A549 (cell line): ENCODE data around the gene GNG10. TPM values are rescaled to one million over a fixed set of nuclear protein-coding genes. Genes with fewer than 3 reads are reported as not detected.

Experiments
- ATAC-seq, 2 experiments: fragments of 200-7000 bp in 1 of 2; fragments of >200 bp in 1 of 2; cut with Nextera tagmentation in 1 of 2; cut with Tn5 transposase in 1 of 2; 3 replicates each; pipeline versions ENCODE4 v1.8.0 to v1.9.1; 2018 to 2020; ENCODE audit warnings: mild to moderate bottlenecking in 1 of 2, moderate library complexity in 1 of 2
- CTCF ChIA-PET: fragments of 300-600 bp; sonication (Branson Sonifier 250); formaldehyde crosslinking; extraction: SDS; loops from one replicate; lab custom pipeline; 2021; ENCODE audit warnings: antibody characterized with exemption, inconsistent platforms; lab: Yijun Ruan, JAX
- POLR2A ChIA-PET: fragments of 350-600 bp; formaldehyde crosslinking; extraction: SDS; loops from one replicate; lab custom pipeline; 2021; ENCODE audit warnings: antibody characterized with exemption, inconsistent platforms; lab: Yijun Ruan, JAX
- DNase-seq, 2 experiments: peaks; one replicate each; pipeline versions ENCODE4 v3.0.0 to v3.0.0-alpha.2; 2011 to 2016; ENCODE audit warnings: low read depth in 1 of 2, low spot score in 1 of 2
- FAIRE-seq: peaks from 2 replicates; lab custom pipeline; 2011; peaks lifted over from hg19 to GRCh38; lab: Jason Lieb, UNC
- H3K27ac ChIP-seq, 2 experiments: fragments of >200 bp; sonication (Bioruptor Twin); formaldehyde crosslinking; 3 replicates each; pipeline ENCODE4 v1.5.1; 2016 to 2017
- H3K4me1 ChIP-seq: fragments of >200 bp; sonication (Bioruptor Twin); formaldehyde crosslinking; 3 replicates; pipeline ENCODE4 v1.6.1; 2016
- H3K4me2 ChIP-seq: fragments of >200 bp; sonication (Bioruptor Twin); formaldehyde crosslinking; 3 replicates; pipeline ENCODE4 v1.6.1; 2016
- H3K4me3 ChIP-seq: fragments of >200 bp; sonication (Bioruptor Twin); formaldehyde crosslinking; 3 replicates; pipeline ENCODE4 v1.5.1; 2016
- H3K9me3 ChIP-seq: fragments of >200 bp; sonication (Bioruptor Twin); formaldehyde crosslinking; 3 replicates; pipeline ENCODE4 v1.6.1; 2016
- BHLHE40 ChIP-seq: IDR thresholded peaks from 2 replicates; pipeline ENCODE4 v1.6.1; 2012; ENCODE audit warnings: low read depth, low read length, inconsistent platforms
- CBX2 ChIP-seq: fragments of 200-600 bp; sonication (generic); IDR thresholded peaks from 2 replicates; pipeline ENCODE4 v1.6.1; 2016; ENCODE audit warnings: low read depth, mild to moderate bottlenecking, borderline replicate concordance
- CBX8 ChIP-seq: fragments of 200-600 bp; sonication (generic); IDR thresholded peaks from 2 replicates; pipeline ENCODE4 v1.6.1; 2016
- EHMT2 ChIP-seq: fragments of 200-600 bp; sonication (generic); IDR thresholded peaks from 2 replicates; pipeline ENCODE4 v1.6.1; 2016; ENCODE audit warnings: antibody characterized with exemption, low read depth, mild to moderate bottlenecking, moderate library complexity
- EP300 ChIP-seq, 2 experiments: fragments of >200 bp; sonication (Bioruptor Twin); formaldehyde crosslinking; IDR thresholded peaks; 2 replicates in 1 of 2; 3 replicates in 1 of 2; pipeline ENCODE4 v1.6.1; 2016 to 2017
- FOSB ChIP-seq: fragments of 250-450 bp; sonication (Bioruptor Pico); IDR thresholded peaks from 2 replicates; pipeline ENCODE4 v1.5.0; 2020; ENCODE audit warnings: mild to moderate bottlenecking, moderate library complexity
- FOXS1 ChIP-seq: fragments of 250-450 bp; sonication (Bioruptor Pico); IDR thresholded peaks from 2 replicates; pipeline ENCODE4 v1.5.0; 2020; ENCODE audit warnings: mild to moderate bottlenecking, moderate library complexity
- GATA3 ChIP-seq: IDR thresholded peaks from 2 replicates; pipeline ENCODE4 v1.6.1; 2012; ENCODE audit warnings: borderline replicate concordance
- HDAC2 ChIP-seq: fragments of 200-600 bp; sonication (generic); IDR thresholded peaks from 2 replicates; pipeline ENCODE4 v1.6.1; 2016
- HOXA7 ChIP-seq: fragments of 250-450 bp; sonication (Bioruptor Pico); IDR thresholded peaks from 2 replicates; pipeline ENCODE4 v1.5.0; 2020; ENCODE audit warnings: mild to moderate bottlenecking, moderate library complexity
- JUN ChIP-seq, 2 experiments: fragments of >200 bp; sonication (Bioruptor Twin); formaldehyde crosslinking; IDR thresholded peaks; 2 replicates in 1 of 2; 3 replicates in 1 of 2; pipeline ENCODE4 v1.6.1; 2016 to 2017
- JUNB ChIP-seq: fragments of >200 bp; sonication (Bioruptor Twin); formaldehyde crosslinking; IDR thresholded peaks from 2 replicates; pipeline ENCODE4 v1.6.1; 2016
- KDM1A ChIP-seq: fragments of 200-600 bp; sonication (generic); IDR thresholded peaks from 2 replicates; pipeline ENCODE4 v1.6.1; 2016; ENCODE audit warnings: low read depth, mild to moderate bottlenecking
- MAZ ChIP-seq: fragments of 150-350 bp; IDR thresholded peaks from 2 replicates; pipeline ENCODE4 v1.6.1; 2014; ENCODE audit warnings: antibody characterized with exemption, low read depth, low read length, borderline replicate concordance
- POLR2A ChIP-seq: IDR thresholded peaks from 2 replicates; pipeline ENCODE4 v1.6.1; 2012; ENCODE audit warnings: mild to moderate bottlenecking, low read length
- RCOR1 ChIP-seq: fragments of 150-350 bp; IDR thresholded peaks from 2 replicates; pipeline ENCODE4 v1.6.1; 2014; ENCODE audit warnings: antibody characterized with exemption, low read length, low read depth
- RFX5 ChIP-seq: fragments of 450-650 bp; IDR thresholded peaks from 2 replicates; pipeline ENCODE4 v1.7.1; 2014; ENCODE audit warnings: antibody characterized with exemption, mild to moderate bottlenecking, moderate library complexity
- SMC3 ChIP-seq: fragments of >200 bp; sonication (Bioruptor Twin); formaldehyde crosslinking; IDR thresholded peaks from 3 replicates; pipeline ENCODE4 v1.6.1; 2018; ENCODE audit warnings: inconsistent platforms
- ZC3H11A ChIP-seq: fragments of 450-650 bp; IDR thresholded peaks from 2 replicates; pipeline ENCODE4 v1.6.1; 2014; ENCODE audit warnings: antibody characterized with exemption, mild to moderate bottlenecking
- ZFP36 ChIP-seq: fragments of 450-650 bp; IDR thresholded peaks from 2 replicates; pipeline ENCODE4 v1.6.1; 2014; ENCODE audit warnings: borderline replicate concordance; ENCODE audit not compliant: partially characterized antibody
- ZNF302 ChIP-seq: fragments of 250-450 bp; sonication (Bioruptor Pico); IDR thresholded peaks from 2 replicates; pipeline ENCODE4 v1.9.0; 2021; ENCODE audit warnings: inconsistent platforms, mild to moderate bottlenecking, moderate library complexity
- ZSCAN20 ChIP-seq: fragments of 250-450 bp; sonication (Bioruptor Pico); IDR thresholded peaks from 2 replicates; pipeline ENCODE4 v1.8.0; 2022; ENCODE audit warnings: mild to moderate bottlenecking, moderate library complexity
- WGBS: methylation state at CpG from one replicate; pipeline ENCODE4 v1.1.6; 2017; ENCODE audit errors: missing lambda C conversion rate; 5-methylcytosine and 5-hydroxymethylcytosine counted together
- polyA plus RNA-seq, 4 experiments: library from polyadenylated mRNA; depleted of rRNA in 3 of 4; stranded (reverse); fragments of >200 nt; fragmentation: RNase III in 1 of 4; extraction: RNeasy Plus Mini Kit Qiagen cat#74134 plus additional on column Dnase treatment in 1 of 4; gene quantifications; 2 replicates in 3 of 4; 3 replicates in 1 of 4; pipeline ENCODE4 v1.2.3, GENCODE V29; 2011 to 2017
- TF ChIP-seq, protein P1 (sequence below): fragments of >200 bp; sonication (Bioruptor Twin); formaldehyde crosslinking; IDR thresholded peaks from 3 replicates; pipeline ENCODE4 v1.5.1; 2016
- TF ChIP-seq, protein P2 (sequence below): fragments of 200-600 bp; sonication (generic); IDR thresholded peaks from 2 replicates; pipeline ENCODE4 v1.6.1; 2016; ENCODE audit warnings: antibody characterized with exemption, mild to moderate bottlenecking, moderate library complexity
- TF ChIP-seq, protein P3 (sequence below): fragments of 250-450 bp; sonication (Bioruptor Pico); IDR thresholded peaks from 2 replicates; pipeline ENCODE4 v1.5.0; 2021; ENCODE audit warnings: mild to moderate bottlenecking, moderate library complexity, borderline replicate concordance
- TF ChIP-seq, protein P4 (sequence below): fragments of >200 bp; sonication (Bioruptor Twin); formaldehyde crosslinking; IDR thresholded peaks from 3 replicates; pipeline ENCODE4 v1.6.1; 2016
- TF ChIP-seq, protein P5 (sequence below): fragments of 150-350 bp; IDR thresholded peaks from 2 replicates; pipeline ENCODE4 v1.6.1; 2014; ENCODE audit warnings: low read depth, mild to moderate bottlenecking, low read length

The GNG10 gene
- polyA plus RNA-seq, 2 of the 4 experiments (the other 2 are of a cell fraction), result 70.8 to 102 TPM

DNA sequence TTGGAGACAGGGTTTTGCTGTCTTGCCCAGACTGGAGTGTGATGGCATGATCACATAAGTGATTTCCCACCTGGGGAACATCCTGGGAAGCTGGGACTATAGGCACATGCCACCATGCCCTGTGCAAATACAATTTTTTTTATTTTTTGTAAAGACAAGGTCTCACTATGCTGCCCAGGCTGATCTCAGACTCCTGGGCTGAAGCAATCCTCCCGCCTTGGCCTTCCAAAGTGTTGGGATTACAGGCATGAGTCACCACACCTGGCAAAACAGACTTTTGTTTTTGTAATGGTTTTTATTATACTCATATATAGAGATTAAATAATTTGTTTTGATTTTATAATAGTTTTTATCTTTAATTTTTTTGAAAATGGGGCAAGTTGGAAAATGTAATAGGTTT, 15.6 kb upstream of the GNG10 start:
- ATAC-seq (no peak; a peak in 1 of 6 replicates), DNase-seq (no peak), FAIRE-seq (no peak)
- no peaks in the 10 kb centered on the region for H3K9me3 ChIP-seq
- H3K4me3 ChIP-seq, result no peak overlapping the region
- H3K4me1 ChIP-seq, result no peaks in the 10 kb centered on the region
- H3K4me2 ChIP-seq, result no peak overlapping the region
- WGBS, result 82% methylated on average over 1 of the region's 1 CpG
- TF ChIP-seq FOSB (CRISPR knock-in tag) (no peak), CBX2 (no peak), SMC3 (no peak), POLR2A (no peak), ZNF302 (CRISPR knock-in tag) (no peak), JUN (IDR thresholded peaks at IDR 0.05) (no peak), EP300 (IDR thresholded peaks at IDR 0.05) (no peak), RCOR1 (no peak), BHLHE40 (no peak), HOXA7 (CRISPR knock-in tag) (no peak)
- TF ChIP-seq, protein P1, sequence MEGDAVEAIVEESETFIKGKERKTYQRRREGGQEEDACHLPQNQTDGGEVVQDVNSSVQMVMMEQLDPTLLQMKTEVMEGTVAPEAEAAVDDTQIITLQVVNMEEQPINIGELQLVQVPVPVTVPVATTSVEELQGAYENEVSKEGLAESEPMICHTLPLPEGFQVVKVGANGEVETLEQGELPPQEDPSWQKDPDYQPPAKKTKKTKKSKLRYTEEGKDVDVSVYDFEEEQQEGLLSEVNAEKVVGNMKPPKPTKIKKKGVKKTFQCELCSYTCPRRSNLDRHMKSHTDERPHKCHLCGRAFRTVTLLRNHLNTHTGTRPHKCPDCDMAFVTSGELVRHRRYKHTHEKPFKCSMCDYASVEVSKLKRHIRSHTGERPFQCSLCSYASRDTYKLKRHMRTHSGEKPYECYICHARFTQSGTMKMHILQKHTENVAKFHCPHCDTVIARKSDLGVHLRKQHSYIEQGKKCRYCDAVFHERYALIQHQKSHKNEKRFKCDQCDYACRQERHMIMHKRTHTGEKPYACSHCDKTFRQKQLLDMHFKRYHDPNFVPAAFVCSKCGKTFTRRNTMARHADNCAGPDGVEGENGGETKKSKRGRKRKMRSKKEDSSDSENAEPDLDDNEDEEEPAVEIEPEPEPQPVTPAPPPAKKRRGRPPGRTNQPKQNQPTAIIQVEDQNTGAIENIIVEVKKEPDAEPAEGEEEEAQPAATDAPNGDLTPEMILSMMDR, result no peak
- TF ChIP-seq, protein P2, sequence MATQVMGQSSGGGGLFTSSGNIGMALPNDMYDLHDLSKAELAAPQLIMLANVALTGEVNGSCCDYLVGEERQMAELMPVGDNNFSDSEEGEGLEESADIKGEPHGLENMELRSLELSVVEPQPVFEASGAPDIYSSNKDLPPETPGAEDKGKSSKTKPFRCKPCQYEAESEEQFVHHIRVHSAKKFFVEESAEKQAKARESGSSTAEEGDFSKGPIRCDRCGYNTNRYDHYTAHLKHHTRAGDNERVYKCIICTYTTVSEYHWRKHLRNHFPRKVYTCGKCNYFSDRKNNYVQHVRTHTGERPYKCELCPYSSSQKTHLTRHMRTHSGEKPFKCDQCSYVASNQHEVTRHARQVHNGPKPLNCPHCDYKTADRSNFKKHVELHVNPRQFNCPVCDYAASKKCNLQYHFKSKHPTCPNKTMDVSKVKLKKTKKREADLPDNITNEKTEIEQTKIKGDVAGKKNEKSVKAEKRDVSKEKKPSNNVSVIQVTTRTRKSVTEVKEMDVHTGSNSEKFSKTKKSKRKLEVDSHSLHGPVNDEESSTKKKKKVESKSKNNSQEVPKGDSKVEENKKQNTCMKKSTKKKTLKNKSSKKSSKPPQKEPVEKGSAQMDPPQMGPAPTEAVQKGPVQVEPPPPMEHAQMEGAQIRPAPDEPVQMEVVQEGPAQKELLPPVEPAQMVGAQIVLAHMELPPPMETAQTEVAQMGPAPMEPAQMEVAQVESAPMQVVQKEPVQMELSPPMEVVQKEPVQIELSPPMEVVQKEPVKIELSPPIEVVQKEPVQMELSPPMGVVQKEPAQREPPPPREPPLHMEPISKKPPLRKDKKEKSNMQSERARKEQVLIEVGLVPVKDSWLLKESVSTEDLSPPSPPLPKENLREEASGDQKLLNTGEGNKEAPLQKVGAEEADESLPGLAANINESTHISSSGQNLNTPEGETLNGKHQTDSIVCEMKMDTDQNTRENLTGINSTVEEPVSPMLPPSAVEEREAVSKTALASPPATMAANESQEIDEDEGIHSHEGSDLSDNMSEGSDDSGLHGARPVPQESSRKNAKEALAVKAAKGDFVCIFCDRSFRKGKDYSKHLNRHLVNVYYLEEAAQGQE, result no peak
- TF ChIP-seq, protein P3, sequence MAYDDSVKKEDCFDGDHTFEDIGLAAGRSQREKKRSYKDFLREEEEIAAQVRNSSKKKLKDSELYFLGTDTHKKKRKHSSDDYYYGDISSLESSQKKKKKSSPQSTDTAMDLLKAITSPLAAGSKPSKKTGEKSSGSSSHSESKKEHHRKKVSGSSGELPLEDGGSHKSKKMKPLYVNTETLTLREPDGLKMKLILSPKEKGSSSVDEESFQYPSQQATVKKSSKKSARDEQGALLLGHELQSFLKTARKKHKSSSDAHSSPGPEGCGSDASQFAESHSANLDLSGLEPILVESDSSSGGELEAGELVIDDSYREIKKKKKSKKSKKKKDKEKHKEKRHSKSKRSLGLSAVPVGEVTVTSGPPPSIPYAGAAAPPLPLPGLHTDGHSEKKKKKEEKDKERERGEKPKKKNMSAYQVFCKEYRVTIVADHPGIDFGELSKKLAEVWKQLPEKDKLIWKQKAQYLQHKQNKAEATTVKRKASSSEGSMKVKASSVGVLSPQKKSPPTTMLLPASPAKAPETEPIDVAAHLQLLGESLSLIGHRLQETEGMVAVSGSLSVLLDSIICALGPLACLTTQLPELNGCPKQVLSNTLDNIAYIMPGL (CRISPR knock-in tag), result no peak
- CTCF ChIA-PET, result interaction anchor here (1.0 kb wide), 1 partner anchor 15 kb away, joined by 3 read pairs; the partner anchor contains the start of gene DNAJC25
- POLR2A ChIA-PET, result interaction anchor here (1.8 kb wide), 1 partner anchor 15 kb away, joined by 6 read pairs; the partner anchor contains the start of gene DNAJC25
- no peak overlapping the region for H3K27ac ChIP-seq

DNA sequence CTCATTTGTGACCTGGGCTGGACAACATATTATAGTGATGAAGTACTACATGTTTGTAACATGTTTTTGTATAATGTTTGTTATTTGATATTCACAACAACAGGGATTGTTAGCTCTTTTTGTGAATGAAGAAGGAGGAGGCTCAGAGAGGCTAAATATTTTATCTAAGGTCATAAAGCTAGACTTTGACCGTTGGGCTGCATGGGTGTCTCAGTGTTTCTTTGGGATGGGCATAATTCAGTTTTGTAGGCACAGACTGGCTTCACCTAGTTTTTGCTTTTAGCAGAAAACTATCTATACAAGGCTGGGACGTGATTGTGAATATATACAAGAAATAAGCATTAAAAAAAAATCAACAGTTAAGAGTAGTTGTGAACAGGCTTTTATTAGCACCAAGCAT, 15.0 kb upstream of the GNG10 start:
- ChIA-PET CTCF (interaction anchor here (1.4 kb wide), 1 partner anchor 48 kb away, joined by 3 read pairs; no protein-coding TSS in a partner anchor), POLR2A (interaction anchor here (1.8 kb wide), 1 partner anchor 15 kb away, joined by 6 read pairs; the partner anchor contains the start of gene DNAJC25)
- no peaks in the 10 kb centered on the region for H3K4me1 ChIP-seq
- H3K4me2 ChIP-seq, result no peak overlapping the region
- FAIRE-seq, result no peak
- H3K9me3 ChIP-seq, result no peaks in the 10 kb centered on the region
- no peak overlapping the region for H3K27ac ChIP-seq
- no peak for DNase-seq
- TF ChIP-seq, protein P4, sequence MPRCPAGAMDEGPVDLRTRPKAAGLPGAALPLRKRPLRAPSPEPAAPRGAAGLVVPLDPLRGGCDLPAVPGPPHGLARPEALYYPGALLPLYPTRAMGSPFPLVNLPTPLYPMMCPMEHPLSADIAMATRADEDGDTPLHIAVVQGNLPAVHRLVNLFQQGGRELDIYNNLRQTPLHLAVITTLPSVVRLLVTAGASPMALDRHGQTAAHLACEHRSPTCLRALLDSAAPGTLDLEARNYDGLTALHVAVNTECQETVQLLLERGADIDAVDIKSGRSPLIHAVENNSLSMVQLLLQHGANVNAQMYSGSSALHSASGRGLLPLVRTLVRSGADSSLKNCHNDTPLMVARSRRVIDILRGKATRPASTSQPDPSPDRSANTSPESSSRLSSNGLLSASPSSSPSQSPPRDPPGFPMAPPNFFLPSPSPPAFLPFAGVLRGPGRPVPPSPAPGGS, result no peak
- TF ChIP-seq CBX8, result no peak
- TF ChIP-seq KDM1A, result no peak
- no peak for TF ChIP-seq HDAC2
- no peak for TF ChIP-seq ZSCAN20 (CRISPR knock-in tag)
- TF ChIP-seq JUNB, result no peak
- TF ChIP-seq MAZ, result no peak
- TF ChIP-seq ZFP36, result no peak
- no peak for TF ChIP-seq EHMT2
- no peak for TF ChIP-seq ZC3H11A
- no peak for TF ChIP-seq GATA3
- no peak for TF ChIP-seq RFX5
- TF ChIP-seq, protein P5, sequence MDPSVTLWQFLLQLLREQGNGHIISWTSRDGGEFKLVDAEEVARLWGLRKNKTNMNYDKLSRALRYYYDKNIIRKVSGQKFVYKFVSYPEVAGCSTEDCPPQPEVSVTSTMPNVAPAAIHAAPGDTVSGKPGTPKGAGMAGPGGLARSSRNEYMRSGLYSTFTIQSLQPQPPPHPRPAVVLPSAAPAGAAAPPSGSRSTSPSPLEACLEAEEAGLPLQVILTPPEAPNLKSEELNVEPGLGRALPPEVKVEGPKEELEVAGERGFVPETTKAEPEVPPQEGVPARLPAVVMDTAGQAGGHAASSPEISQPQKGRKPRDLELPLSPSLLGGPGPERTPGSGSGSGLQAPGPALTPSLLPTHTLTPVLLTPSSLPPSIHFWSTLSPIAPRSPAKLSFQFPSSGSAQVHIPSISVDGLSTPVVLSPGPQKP, result no peak
- no peak for TF ChIP-seq FOXS1 (CRISPR knock-in tag)
- TF ChIP-seq FOSB (CRISPR knock-in tag), result no peak
- ATAC-seq, result no peak
- WGBS, result 83% methylated on average over 2 of the region's 2 CpGs
- no peak overlapping the region for H3K4me3 ChIP-seq
